ENCODE results near the gene HORMAD2.
"Not testable (repeated sequence)": the region's sequence is repeated elsewhere in the genome, so short reads cannot be mapped to it uniquely, and the experiment has no call there.

Gene HORMAD2

DNA sequence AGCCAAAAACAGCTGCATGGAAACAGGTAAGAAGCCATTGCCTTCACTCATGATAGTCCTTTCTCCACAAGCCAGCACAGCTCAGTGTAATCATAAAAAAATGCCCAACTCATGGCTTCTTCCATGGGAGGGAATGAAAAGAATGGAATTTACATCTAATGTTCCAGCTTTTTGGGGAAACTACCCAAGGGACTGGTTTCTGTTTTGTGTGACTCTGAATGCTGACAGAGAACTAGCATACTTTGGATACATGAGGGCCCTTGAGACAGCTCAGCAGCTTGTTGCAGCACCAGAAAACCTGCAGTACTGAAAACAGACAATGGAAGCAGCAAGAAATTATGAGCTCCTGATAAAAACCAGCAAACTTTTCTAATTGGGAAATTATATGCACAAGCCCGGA is 24.2 kb upstream of the HORMAD2 start:
- no peak for DNase-seq

DNA sequence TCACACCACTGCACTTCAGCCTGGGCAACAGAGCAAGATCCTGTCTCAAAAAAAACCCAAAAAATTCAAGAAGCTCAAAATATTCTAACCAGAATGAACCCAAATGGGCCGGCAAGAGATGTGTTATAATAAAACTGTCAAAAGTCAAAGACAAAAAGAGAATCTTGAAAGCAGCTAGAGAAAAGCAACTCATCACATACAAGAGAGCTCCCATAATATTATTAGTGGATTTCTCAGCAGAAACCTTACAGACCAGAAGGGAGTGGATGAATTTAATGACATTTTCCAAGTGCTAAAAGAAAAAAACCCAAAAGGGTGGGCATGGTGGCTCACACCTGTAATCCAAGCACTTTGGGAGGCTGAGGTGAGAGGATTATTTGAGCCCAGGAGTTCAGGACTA is 22.9 kb upstream of the HORMAD2 start:
- no peak for DNase-seq

DNA sequence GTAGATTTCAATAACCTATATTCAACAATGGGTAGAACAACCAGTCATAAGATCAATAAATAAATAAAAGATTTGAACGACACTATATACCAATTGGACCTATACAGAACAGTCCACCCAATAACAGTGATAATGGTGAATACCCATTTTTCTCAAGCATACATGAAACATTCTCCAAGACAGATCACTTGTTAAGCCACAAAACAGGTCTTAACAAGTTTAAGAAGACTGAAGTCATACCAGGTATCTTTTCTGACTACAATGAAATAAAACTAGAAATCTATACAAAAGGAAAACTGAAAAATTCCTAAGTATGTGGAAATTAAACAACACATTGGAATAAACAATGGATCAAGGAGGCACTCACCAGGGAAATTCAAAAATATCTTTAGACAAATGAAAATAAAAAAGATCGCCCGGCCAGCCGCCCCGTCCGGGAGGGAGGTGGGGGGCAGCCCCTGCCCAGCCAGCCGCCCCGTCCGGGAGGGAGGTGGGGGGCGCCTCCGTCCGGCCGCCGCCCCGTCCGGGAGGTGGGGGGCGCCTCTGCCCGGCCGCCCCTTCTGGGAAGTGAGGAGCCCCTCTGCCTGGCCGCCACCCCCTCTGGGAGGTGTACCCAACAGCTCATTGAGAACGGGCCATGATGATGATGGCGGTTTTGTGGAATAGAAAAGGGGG is 20.8 kb upstream of the HORMAD2 start:
- not testable (repeated sequence) for DNase-seq

DNA sequence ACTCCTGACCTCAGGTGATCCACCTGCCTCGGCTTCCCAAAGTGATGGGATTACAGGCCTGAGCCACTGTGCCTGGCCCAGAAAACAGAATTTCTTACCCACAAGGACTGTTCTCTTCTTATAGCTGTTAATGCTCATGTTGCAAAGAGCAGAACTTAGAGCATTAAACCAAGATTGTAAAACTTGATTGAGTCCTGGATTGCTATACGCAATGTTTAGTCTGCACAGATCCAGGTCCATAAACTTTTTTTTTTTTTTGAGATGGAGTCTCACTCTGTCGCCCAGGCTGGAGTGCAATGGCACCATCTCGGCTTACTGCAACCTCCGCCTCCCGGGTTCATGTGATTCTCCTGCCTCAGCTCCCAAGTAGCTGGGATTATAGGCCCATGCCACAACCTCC is 19.2 kb upstream of the HORMAD2 start:
- not testable (repeated sequence) for DNase-seq

DNA sequence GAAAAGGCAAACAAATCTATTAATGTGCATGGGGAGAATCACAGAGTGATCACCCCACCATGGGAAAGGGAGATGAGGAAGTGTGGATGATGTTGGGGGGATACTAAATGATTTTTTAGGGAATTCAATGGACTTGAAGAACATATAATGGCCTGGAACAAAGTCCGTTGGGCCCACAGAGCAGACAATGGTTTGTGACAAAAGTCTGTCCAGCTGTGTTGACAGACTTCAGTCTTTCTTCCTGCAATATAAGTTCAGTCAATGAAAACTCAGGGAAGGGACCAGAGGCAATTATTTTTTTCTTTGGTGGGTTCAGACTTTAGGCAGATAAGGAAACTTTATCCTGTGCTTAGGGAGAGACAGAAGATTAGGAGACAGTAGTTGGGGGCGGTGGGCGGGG is 18.0 kb upstream of the HORMAD2 start:
- no peak for DNase-seq

DNA sequence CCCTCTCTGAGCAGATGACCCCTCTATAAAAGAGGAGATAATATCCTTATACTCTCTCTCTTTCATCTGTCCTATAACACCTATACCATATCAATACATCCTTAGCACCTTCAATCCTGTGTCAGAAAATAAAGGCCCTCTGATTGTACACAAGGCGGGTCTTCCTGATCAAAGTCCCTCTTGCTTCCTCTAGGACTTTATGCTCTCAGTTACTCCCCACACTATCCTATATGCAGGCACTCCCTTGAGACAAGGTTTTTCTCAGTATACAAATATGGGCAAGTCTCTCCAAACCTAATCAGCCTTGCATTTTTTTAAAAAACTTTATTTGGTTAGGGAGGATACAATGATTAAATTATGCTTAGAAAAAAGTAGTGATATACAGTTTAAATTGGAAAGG is 17.3 kb upstream of the HORMAD2 start:
- no peak for DNase-seq

DNA sequence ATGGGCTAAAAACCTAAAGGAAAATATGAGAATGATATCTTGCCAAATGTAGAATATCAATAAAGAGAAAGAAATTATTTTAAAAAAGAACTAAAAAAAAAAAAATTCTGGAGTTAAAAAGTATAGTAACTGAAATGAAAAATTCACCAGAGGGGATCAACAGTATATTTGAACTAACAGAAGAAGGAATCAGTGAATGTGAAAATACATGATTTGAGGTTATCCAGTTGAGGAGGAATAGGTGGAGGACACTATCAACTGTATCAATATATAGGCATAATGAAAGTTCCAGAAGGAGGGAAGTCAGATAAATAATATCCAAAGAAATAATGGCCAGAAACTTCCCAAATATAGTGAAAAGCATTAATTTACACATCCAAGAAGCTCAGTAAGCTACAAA is 16.1 kb upstream of the HORMAD2 start:
- DNase-seq = no peak

DNA sequence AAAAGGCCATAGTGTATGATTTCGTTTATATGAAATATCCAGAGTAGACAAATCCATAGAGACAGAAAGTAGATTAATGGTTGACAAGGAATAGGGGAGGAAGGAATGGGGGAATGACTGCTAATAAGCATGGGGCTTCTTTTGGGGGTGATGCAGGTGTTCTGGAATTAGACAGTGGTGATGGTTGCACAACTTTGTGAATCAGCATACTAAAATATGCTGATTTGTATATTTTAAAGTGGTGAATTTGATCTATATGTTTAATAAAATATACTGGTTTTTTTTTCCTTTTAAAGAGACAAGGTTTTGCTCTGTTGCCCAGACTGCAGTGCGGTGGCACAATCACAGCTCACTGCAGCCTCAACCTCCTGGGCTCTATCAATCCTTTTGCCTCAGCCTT is 6.5 kb upstream of the HORMAD2 start:
- no peak for DNase-seq

DNA sequence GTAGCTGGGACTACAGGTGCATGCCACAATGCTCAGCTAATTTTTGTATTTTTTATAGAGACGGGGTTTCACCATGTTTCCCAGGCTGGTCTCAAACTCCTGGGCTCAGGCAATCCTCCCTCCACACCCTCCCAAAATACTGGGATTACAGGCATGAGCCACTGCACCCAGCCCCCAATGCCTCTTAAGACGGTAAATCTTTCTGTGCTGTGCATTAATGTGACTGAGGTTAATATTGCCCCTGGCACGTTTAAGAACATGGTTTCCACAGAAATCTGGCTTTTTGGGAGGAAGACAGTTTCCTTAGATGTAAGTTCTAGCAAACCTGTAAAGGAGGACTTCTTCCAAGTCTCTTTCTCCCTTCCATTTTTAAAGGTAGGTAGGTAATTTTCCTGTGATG is 6.1 kb upstream of the HORMAD2 start:
- DNase-seq = no peak

DNA sequence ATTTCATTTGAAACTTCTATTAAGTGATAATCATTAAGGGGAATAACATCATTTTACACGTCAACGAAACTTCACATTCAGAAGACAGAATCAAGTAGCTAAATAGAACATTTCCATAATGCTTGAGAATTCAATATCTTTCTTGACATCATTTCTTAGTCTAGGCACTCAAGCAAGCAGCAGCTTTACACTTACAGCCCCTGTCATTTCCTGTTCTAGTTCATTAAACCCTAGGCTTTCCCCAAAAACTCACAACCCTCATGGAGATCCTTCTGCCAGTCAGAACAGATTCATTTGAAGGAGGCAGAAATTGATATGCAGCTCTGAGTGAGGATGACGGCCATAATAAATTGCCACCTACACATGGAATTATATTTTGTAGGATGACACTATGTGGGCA is 5.3 kb upstream of the HORMAD2 start:
- DNase-seq = no peak

DNA sequence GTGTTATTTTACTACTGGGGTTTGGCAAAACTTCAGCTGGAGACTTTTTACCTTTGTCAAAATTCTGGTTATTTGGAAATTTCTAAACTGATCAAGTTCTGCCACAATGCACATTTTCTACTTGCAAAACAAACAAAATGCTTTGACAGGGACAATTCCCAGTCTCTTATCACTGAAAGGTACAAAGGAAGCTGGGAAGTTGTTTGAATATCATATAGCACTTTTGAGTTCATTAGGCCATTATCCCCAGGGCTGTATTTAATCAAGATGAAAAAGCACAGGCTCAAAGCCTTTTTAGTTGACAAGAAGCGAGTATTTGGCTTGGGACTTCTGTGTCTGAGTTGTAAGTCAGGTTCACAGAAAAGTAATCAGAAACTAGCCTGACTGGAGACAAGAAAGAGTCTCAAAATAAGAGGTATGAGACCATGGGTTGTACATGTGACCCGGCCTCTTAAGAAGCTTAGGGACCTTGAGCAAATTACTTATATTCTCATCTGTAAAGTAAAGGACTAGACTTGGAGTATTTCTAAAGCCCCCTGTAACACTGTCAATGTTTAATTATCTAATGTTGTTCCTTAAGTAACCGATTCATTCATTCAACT is 2.9 kb upstream of the HORMAD2 start:
- no peak for DNase-seq

DNA sequence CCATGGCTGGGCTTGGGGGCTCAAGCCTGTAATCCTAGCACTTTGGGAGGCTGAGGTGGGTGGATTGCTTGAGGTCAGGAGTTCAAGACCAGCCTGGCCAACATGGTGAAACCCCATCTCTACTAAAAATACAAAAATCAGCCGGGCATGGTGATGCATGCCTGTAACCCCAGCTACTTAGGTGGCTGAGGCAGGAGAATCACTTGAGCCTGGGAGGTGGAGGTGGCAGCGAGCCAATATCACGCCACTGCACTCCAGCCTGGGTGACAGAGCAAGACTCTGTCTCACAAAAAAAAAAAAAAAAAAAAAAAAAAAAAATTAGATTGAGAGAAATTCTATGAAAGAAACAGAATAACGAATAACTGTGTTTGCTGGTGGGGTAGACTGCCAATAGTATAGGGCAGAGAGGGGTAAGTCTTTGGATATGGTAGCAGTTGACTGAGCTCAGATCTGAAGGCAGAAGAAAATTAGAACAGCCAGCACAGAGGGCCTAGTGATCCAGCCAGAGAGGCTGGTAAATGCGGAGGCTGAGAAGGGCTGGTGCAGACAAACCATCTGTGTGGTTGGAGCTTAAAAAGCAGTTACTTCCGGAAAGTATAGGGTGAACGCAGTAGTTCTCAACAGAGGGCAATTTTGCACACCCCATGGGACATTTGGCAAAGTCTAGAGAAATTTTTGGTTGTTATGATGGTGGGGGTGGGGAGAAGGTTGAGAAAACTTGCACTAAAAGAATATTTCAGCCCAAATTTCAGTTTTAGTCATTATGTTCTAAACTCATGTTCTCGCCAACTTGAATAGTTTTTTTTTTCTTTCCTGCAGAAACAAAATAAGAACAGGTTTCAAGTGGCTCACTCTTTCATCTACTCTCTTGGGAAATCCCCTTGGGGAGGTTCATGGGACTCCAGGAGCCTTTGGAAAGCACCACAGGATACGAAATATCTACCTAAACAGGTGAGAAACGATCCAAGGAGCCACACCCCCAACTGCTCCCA is 1.6 kb upstream of the HORMAD2 start:
- DNase-seq = peak in 14 of 56 donors; percentile 0 to 30 (median 7)

DNA sequence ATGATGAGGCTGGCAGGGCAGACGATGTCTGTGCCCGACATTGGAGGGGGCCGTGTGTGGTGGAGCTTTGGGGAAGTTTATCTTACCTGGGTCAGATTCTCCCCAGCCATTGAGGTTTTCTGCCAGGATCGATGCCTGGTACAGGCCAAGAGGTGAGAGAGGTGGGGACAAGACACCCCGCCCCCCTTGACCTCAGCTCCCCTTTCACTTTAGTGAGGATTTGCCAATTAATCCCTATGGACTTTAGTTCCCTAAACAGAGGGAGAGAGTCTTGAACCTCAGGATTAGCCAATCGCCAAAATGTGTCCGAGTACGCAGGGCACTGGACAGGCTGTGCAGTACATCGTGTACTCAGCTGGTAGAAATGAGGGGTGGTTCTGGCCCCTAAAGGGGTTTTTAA is 541 bp downstream of the HORMAD2 start:
- no peak for DNase-seq

DNA sequence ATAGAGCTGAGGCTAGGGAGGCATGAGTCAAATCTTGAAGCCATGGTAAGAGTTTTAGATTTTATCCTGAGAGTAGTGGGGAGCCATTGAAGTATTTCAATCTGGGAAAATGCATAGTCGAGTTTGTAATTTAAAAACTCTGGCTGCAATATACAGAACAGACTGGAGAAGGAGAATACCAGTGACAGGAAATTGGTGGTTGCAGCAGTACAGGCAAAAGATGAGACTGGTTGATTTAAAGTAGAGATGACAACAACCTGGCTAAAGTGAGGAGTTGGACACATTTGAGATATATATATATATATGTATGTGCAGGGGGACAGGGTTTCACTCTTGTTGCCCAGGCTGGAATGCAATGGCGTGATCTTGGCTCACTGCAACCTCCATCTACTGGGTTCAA is 6.2 kb downstream of the HORMAD2 start:
- no peak for DNase-seq

DNA sequence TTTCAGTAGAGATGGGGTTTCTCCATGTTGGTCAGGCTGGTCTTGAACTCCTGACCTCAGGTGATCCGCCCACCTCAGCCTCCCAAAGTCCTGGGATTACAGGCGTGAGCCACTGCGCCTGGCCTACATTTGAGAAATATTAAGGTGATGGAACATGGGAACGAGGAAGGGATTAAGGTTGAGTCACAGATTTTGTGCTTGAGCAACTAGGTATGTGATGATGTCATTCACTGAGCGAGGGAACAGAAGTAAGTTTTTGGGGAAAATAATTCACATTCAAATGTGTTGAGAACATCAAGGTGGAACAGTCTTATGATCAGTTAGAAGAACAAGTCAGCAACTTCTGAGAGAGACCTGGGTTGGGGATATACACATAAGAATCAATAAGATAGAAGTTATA is 6.8 kb downstream of the HORMAD2 start:
- DNase-seq = not testable (repeated sequence)

DNA sequence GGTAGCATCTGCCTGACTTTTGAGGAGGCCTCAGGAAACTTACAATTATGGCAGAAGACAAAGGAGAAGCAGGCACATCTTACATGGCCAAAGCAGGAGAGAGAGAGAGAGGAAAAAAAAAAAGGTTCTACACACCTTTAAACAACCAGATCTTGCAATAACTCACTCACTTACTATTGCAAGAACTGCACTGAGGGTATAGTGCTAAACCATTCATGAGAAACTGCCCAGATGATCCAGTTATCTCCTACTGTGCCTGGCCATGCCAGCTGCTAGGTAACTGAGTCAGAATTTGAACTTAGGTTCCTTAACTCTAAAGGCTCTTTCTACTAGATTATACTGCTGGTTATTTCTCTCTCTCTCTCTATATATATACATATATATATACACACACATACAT is 7.3 kb downstream of the HORMAD2 start:
- DNase-seq = no peak

DNA sequence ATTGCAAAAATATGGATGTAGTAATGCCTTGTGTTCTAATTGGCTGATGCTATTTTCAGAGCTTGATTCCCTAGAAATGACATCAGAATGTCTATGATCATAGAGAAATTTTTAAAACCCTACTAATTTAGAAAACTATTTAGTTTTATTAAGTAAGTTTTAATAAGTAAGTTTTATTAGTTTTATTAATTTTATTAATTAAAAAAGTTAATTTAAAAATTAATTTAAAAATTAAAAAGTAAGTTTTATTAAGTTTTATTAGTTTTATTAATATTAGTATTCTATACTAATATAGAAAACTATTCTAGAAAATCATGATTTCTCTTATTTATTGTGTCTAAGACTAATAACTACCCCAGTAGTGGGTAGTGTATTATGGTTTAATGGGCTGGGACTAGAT is 8.2 kb downstream of the HORMAD2 start:
- DNase-seq = no peak

DNA sequence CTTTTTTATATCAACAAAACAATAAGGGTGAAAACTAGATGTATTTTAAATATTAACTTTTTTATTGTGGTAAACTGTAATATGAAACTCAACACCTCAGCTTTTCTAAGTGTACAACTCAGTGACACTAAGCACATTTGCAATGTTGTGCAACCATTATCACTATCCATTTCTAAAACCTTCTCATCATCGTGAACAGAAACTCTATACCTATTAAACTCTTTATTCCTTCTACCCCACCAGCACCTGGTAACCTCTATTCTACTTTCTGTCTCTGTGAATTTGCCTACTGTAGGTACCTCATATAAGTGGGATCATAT is 9.4 kb downstream of the HORMAD2 start:
- DNase-seq = no peak

DNA sequence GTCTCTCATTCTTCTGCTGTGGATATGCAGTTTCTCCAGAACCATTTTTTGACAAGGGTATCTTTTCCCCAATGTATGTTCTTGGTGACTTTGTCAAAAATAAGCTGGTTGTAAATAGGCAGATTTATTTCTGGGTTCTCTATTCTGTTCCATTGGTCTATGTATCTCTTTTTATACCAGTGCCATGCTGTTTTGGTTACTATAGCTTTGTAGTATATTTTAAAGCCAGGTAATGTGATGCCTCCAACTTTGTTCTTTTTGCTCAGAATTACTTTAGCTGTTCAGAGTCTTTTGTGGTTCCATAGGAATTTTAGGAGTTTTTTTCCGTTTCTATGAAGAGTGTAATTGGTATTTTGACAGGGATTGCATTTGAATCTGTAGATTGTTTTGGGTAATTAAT is 12.4 kb downstream of the HORMAD2 start:
- no peak for DNase-seq

DNA sequence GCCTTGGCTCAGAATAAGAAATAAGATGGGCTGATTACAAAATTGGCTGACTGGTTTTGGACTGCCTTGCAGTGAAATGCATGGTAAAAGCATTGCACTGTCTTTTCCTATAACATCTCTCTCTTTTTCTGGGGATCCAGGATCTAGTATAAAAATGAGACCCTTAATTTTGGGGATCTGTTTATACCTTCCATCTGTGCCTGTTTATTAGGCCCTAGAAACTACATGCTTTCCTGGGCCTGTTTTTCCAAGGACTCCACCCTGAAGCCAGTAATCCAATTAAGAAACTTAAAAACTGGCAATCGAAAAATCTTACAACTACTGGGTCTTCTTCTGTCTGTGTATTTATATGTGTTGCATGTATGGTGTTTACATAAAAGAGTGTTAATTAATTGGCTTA is 14.5 kb downstream of the HORMAD2 start:
- no peak for DNase-seq

DNA sequence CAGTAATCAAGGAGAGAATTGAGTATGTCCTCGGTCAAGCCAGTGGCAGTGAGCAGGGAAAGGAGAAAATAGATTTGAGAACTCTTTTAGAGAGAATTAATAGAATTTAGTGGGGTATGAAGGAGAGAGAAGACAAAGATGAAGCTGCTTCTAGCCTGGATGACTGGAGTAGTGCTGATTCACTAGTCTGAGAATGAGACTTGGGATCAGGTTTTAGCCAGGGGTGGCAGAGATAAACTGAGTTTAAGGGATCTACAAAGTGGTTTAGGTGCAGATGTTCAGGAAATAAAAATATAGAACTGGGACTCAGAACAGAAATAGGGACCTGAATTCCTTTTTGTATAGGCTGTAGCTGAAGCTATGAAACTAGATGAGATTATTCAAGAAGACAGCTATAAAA is 17.6 kb downstream of the HORMAD2 start:
- DNase-seq = no peak

DNA sequence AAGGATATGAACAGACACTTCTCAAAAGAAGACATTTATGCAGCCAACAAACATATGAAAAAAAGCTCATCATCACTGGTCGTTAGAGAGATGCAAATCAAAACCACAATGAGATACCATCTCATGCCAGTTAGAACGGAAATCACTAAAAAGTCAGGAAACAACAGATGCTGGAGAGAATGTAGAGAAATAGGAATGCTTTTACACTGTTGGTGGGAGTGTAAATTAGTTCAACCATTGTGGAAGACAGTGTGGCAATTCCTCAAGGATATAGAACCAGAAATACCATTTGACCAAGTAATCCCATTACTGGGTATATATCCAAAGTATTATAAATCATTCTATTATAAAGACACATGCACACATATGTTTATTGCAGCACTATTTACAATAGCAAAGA is 20.5 kb downstream of the HORMAD2 start:
- DNase-seq = not testable (repeated sequence)
